Mucosa of rectum (tissue), 2 donors: ENCODE data around the gene LARP4B.
"Not testable (repeated sequence)": the region's sequence is repeated elsewhere in the genome, so short reads cannot be mapped to it uniquely, and the experiment has no call there.

Experiments used
- H3K27ac ChIP-seq, 2 donors: one replicate each; pipeline ENCODE4 v1.7.0; 2013; ENCODE audit warnings: inconsistent platforms in 2 of 2, low read depth in 2 of 2, low read length in 2 of 2
- H3K27me3 ChIP-seq, 2 donors: one replicate each; pipeline ENCODE4 v1.7.0; 2013; ENCODE audit warnings: low read length in 2 of 2; ENCODE audit not compliant: control insufficient read depth in 2 of 2, insufficient read depth in 2 of 2
- H3K36me3 ChIP-seq, 2 donors: one replicate each; pipeline ENCODE4 v1.7.0; 2013; ENCODE audit warnings: low read length in 2 of 2; ENCODE audit not compliant: control insufficient read depth in 2 of 2, insufficient read depth in 2 of 2
- H3K4me1 ChIP-seq, 2 donors: one replicate each; pipeline ENCODE4 v1.7.0; 2013; ENCODE audit warnings: low read length in 2 of 2, mild to moderate bottlenecking in 1 of 2; ENCODE audit not compliant: control insufficient read depth in 2 of 2, insufficient read depth in 2 of 2
- H3K4me3 ChIP-seq, 2 donors: one replicate each; pipeline ENCODE4 v1.7.0; 2013; ENCODE audit warnings: low read length in 2 of 2
- H3K9ac ChIP-seq, 2 donors: one replicate each; pipeline ENCODE4 v1.7.0; 2013; ENCODE audit warnings: low read length in 2 of 2, low read depth in 1 of 2, mild to moderate bottlenecking in 1 of 2
- H3K9me3 ChIP-seq, 2 donors: one replicate each; pipeline ENCODE4 v1.7.0; 2013; ENCODE audit warnings: low read length in 2 of 2; ENCODE audit not compliant: control insufficient read depth in 2 of 2
- donor health status: healthy.
- donor health status: Normal muscosa, but diverticular disease.

Gene LARP4B

DNA sequence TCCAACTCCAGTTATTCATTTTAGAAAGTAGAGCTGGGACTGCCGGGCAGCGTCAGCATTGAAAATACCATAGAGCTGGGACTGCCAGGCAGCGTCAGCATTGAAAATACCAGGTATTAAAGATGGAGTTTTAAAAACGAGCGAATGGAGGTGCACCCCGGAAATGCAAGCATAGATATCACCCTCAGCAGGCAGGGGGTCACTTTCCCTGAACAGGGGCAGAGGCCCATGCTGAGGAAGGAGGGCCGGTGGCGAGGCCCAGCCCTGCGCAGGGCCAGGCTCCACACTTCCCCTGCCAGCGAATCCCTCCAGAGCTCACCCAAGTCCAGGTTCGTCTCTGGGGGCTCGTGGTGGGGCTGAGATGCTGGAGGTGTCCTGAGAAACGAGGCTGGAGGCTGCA is 157.3 kb downstream of the LARP4B start:
- Histone ChIP-seq H3K4me3 (no peak overlapping the region), H3K27me3 (no peaks in the 10 kb centered on the region), H3K27ac (no peak overlapping the region), H3K36me3 (no peaks in the 10 kb centered on the region), H3K9me3 (no peaks in the 10 kb centered on the region), H3K9ac (no peak overlapping the region), H3K4me1 (no peaks in the 10 kb centered on the region)

DNA sequence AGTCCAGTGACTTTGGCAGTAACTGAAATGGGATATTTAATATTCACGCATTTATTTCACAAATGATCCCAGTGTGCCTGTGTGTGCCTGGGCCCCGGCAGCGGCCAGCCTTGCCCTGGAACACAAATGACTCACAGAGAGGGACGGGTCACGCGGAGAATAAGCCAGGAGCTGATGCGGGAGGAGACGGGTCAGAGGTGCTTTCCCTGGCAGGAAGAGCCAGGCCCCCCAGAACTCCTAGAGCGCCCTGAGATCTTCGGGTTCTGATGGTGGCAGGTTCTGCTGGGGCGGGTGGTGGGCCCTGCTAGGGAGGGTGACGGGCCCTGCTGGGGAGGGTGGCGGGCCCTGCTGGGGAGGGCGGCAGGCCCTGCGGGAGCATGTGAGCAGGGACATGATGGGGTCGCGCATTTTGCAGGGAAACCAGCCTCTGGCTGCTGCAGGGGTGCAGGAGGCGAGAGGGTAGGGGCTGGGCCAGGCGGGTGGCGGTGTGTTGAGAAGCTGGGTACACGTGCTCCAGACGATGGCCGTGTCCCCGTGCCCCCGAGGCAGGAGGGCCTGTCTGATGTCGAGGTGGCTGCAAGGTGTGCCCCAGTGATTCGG is 157.8 kb downstream of the LARP4B start:
- Histone ChIP-seq H3K4me3 (no peak overlapping the region), H3K9me3 (no peaks in the 10 kb centered on the region), H3K27ac (no peak overlapping the region), H3K4me1 (no peaks in the 10 kb centered on the region), H3K9ac (no peak overlapping the region), H3K36me3 (no peaks in the 10 kb centered on the region), H3K27me3 (no peaks in the 10 kb centered on the region)

DNA sequence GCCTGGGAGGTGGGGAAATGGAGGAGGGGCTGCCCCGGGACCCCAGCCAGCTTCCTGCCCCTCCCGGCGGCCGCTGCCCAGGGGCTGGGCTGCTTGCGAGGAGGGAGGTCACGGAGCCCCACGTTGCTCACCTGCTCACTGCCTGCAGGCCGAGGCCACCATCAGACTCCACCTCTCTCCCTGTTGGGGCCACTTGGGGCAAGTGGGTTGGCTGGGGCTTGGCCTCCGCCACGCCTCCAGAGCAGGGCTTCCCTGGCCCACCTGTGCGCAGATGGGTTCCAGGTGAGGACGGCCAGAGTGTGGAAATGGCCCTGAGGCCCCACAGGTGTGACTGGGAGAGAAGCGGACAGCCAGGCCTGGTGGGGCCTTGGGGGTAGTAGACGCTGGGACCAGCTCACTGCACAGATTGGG is 159.3 kb downstream of the LARP4B start:
- Histone ChIP-seq H3K4me3 (no peak overlapping the region), H3K9ac (no peak overlapping the region), H3K9me3 (no peaks in the 10 kb centered on the region), H3K27me3 (no peaks in the 10 kb centered on the region), H3K27ac (no peak overlapping the region), H3K36me3 (no peaks in the 10 kb centered on the region), H3K4me1 (no peaks in the 10 kb centered on the region)

DNA sequence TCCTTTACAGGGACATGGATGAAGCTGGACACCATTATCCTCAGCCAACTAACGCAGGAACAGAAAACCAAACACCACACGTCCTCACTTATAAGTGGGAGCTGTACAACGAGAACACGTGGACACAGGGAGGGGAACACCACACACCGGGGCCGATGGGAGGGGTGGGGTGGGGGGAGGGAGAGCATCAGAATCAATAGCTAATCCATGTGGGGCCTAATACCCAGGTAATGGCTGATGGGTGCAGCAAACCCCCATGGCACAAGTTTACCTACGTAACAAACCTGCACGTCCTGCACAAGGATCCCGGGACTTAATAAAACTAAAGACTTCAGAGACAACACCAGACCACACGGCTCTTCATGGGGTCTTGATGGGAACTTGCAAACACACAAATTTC is 159.9 kb downstream of the LARP4B start:
- Histone ChIP-seq H3K4me1 (no peaks in the 10 kb centered on the region), H3K9ac (no peak overlapping the region), H3K36me3 (no peaks in the 10 kb centered on the region), H3K4me3 (no peak overlapping the region), H3K27me3 (no peaks in the 10 kb centered on the region), H3K9me3 (no peaks in the 10 kb centered on the region), H3K27ac (no peak overlapping the region)

DNA sequence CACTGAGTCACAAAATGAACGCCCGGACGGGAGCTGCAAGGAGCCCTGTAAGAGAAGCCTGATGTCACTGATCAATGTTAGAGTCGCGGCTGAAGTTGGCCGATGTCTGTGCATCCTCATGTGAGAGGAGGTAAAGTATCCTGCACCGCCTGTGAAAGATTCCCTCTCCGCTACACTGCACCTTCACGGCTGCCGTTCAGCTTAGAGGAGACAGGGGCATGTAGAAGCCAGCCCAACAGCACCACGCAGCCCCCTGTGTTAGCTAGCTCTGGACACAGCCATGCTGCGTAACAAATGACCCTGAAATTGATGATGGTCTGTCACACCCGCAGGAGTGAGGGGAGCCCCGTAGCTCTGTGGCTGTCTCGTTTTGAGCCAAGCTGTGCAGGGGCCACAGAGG is 160.5 kb downstream of the LARP4B start:
- Histone ChIP-seq H3K4me3 (no peak overlapping the region), H3K36me3 (no peaks in the 10 kb centered on the region), H3K9ac (no peak overlapping the region), H3K27ac (no peak overlapping the region), H3K27me3 (no peaks in the 10 kb centered on the region), H3K9me3 (no peaks in the 10 kb centered on the region), H3K4me1 (no peaks in the 10 kb centered on the region)

DNA sequence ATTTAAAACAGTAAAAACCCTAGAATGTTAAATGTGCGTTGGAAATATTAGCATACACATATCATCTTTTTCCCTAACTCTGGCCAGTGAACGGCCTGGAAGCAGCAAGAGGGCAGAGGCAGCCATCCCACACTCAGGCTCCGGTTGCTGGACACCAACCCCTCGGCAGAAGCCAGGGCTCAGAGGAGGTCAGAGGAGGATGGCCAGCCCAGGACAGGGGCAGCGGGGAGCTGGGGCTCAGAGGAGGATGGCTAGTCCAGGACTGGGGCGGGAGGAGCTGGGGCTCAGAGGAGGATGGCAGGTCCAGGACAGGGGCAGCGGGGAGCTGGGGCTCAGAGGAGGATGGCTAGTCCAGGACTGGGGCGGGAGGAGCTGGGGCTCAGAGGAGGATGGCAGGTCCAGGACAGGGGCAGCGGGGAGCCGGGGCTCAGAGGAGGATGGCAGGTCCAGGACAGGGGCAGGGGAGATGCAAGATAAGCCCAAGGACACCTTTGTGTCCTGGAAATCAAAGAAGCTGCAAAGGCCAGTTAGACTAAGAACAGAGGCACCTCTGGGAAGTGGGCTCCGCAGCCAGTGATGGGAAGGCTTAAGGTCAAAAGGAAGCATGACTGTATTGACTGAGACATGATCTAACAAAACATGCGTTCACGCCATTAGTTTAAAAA is 161.3 kb downstream of the LARP4B start:
- not testable (repeated sequence) for H3K36me3 ChIP-seq, H3K27me3 ChIP-seq, H3K4me3 ChIP-seq, H3K27ac ChIP-seq, H3K4me1 ChIP-seq, H3K9ac ChIP-seq, H3K9me3 ChIP-seq

DNA sequence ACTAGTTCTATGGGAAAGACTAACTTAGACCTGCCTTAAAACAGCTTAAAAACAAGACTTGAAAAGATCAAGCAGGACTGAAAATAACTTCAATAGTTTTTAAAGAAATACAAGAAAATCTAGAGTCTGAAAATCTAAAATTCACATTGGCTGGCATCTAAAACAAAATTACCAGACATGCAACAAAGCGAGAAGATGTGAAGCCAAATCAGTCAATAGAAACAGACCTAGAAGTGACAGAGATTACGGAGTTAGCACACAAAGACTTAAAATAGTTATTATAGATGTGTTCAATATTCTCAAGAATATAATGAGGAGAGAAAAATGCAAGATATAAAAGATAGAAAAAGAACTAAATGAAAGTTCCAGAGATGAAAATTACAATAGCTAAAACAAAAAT is 163.7 kb downstream of the LARP4B start:
- Histone ChIP-seq H3K27me3 (no peaks in the 10 kb centered on the region), H3K36me3 (no peaks in the 10 kb centered on the region), H3K4me1 (no peaks in the 10 kb centered on the region), H3K9ac (no peak overlapping the region), H3K4me3 (no peak overlapping the region), H3K9me3 (peaks cover 0 to 3% of the 10 kb centered on the region in 2 donors), H3K27ac (no peak overlapping the region)

DNA sequence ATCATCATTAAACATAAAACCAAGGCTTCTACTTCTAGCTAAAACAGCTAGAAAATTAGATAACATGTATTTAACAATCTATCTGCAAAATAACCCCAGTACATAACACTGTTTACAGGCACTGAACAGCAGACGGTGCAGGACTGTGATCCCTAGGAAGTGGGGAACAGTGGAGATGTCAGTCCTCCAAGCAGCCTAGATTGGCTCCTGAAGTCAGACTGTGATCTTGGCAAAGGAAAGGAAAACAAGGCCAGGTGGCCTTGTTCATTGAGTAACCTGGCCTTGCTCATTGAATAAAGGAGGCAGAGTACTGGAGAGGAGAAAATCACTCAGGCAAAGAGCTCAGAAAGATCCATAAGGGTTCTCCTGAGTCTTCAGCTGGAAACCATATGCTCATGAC is 164.3 kb downstream of the LARP4B start:
- Histone ChIP-seq H3K36me3 (no peaks in the 10 kb centered on the region), H3K4me1 (no peaks in the 10 kb centered on the region), H3K9me3 (peaks cover 0 to 3% of the 10 kb centered on the region in 2 donors), H3K27ac (no peak overlapping the region), H3K27me3 (no peaks in the 10 kb centered on the region), H3K9ac (no peak overlapping the region), H3K4me3 (no peak overlapping the region)

DNA sequence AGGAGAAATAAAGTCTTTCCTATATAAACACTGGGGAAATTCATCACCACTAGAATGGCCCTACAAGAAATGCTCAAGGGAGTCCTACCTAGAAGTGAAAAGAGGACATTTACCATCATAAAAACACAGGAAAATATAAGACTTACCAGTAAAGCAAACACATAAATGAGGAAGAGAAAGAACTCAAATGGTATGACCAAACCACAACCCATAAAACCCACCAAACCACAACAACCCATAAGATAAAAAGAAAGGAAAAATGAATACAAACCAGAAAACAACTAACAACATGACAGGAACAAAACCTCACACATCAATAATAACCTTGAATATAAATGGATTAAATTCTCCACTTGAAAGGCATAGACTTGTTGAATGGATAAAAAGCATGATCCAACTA is 170.1 kb downstream of the LARP4B start:
- H3K36me3 ChIP-seq, result no peaks in the 10 kb centered on the region
- no peak overlapping the region for H3K9ac ChIP-seq
- H3K4me1 ChIP-seq, result no peaks in the 10 kb centered on the region
- H3K27ac ChIP-seq, result no peak overlapping the region
- no peak overlapping the region for H3K4me3 ChIP-seq
- peaks cover 0 to 3% of the 10 kb centered on the region in 2 donors for H3K9me3 ChIP-seq
- no peaks in the 10 kb centered on the region for H3K27me3 ChIP-seq

DNA sequence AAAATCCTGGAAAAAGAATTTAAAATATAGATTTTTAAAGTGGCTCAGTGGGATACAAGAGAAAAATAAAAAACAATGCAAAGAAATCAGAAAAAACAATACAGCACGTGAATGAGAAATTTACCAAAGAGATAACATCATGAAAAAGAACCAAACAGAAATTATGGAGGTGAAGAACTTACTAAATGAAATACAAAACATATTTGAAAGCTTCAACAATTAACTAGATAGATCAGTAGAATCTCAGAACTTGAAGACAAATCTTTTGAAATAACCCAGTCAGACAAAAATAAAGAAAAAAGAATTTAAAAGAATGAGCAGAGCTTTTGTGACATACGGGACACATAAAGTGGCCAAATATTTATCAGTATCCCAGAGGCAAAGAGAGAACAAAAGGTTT is 170.9 kb downstream of the LARP4B start:
- Histone ChIP-seq H3K36me3 (no peaks in the 10 kb centered on the region), H3K9me3 (peaks cover 0 to 3% of the 10 kb centered on the region in 2 donors), H3K27ac (no peak overlapping the region), H3K9ac (no peak overlapping the region), H3K4me1 (no peaks in the 10 kb centered on the region), H3K4me3 (no peak overlapping the region), H3K27me3 (no peaks in the 10 kb centered on the region)
